ELR (cell line): Measurements from ENCODE around the gene GNG3.
"Not testable (repeated sequence)": the region's sequence is repeated elsewhere in the genome, so short reads cannot be mapped to it uniquely, and the experiment has no call there.

Source experiments
- DNase-seq: peaks from one replicate; pipeline ENCODE4 v3.0.0-alpha.2; 2015; ENCODE audit warnings: low read depth

Gene GNG3

DNA sequence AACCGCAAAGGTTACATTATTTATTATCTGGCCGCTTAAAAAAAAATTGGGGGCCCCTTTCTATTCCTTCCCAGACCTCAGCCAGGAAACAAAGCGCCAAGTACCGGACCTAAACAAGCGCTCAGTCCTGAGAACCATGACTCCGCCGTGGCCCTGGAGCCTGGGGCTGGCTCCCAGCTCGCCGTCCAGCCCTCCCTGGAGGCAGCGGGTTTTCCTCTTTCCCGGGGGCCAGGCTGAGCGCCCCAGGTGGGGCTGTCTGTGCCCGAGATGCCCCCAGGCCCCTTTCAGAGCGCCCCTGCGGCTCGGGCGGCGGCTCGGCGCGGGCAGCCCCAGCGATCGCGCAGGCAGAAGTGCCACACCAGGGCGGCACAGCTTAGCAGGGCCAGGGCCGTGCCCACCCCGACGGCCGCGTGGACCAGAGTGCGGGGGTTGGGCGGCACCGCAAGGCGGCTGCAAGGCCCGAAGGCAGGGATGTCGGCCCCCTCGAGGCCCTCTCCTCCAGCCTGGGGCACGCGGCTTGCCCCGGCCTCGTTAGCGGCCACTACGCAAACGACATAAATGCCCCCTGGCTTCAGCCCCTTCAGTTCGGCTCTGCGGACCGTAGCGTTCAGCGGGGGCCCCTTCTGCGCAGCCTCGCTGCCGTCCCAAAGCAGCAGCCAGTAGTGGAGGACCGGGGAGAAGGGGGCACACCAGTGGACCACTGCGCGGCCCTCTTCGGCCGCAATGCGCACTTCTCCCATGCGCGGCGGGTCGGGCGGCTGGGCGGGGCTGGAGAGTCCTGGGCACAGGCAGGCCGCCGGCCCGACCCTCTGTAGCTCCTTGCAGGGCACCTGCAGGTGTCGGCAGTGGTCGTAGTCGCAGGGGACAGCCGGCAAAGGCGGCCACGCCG is 19.7 kb upstream of the GNG3 start:
- no peak for DNase-seq

DNA sequence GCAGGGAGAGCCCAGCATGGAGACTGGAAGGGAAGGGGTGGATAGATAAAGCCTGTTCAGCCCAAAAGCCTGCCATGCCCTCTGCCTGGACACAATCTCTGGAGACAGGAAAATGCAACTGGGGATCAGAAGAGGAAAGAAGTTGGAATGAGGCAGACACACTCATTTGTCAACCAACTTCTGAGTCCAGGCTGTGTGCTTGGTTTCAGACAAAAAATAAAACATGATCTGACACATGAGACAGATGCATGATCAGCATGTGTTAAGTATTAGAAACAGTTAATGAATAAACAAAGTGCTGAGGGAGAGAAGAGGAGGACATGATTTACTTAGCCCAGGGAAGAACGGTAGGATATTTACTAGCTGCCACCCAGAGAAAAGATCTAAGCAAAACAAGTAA is 19.0 kb upstream of the GNG3 start:
- DNase-seq, result no peak

DNA sequence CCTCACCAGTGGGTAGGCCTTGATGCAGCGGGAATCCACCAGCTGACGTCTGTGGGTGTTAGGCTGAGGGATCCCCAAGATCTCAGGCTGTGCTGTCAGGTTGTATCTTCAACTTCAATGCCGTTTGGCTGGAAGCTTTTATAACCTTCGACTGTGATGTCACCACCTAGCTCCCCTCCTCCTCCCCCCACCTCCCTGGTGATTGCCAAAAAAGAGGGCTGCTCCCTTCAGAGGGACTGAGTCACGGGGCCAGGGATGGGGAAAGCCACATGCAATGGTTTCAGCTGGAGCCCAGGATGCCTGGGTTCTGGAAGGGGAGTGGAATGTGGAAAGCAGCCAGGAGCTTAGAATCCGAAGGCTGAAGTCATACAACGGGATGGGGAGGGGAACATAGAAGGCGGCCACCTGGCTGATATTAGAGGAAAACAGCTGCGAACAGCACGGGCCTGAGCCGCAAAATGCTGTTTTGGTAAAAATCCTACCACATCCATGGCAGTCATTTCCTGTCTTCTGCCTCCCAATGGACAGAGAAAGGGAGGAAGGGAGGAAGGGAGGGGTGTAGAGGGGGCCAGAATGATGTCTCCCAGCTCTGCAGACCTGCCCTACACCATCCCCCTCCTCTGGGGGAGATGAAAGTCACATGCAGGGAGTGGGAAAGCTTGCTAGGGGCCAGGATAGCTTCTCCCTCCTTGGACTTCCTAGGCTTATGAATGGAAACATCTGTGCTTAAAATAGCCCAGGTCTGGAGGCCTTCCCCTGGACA is 17.9 kb upstream of the GNG3 start, which contains the start of gene LRRN4CL:
Gene LRRN4CL, minus strand, starts transcription at position 110 of the 763 bp plus-strand sequence. CDS start 1,022 bp downstream, outside the sequence.
- peak; percentile 70 for DNase-seq

DNA sequence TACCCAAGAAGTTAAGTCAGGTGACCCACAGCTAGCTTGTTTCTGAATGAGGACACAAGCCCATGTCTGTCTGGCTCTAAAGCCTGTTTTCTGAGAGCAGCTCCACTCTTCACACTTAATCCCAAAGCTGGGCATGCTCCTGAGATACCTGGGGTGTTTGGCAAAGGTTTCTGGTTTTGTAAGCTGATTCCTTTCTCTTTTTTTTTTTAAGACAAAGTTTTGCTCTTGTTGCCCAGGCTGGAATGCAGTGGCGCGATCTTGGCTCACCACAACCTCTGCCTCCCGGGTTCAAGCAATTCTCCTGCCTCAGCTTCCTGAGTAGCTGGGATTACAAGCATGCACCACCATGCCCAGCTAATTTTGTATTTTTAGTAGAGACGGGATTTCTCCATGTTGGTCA is 13.9 kb upstream of the GNG3 start:
- DNase-seq, result not testable (repeated sequence)

DNA sequence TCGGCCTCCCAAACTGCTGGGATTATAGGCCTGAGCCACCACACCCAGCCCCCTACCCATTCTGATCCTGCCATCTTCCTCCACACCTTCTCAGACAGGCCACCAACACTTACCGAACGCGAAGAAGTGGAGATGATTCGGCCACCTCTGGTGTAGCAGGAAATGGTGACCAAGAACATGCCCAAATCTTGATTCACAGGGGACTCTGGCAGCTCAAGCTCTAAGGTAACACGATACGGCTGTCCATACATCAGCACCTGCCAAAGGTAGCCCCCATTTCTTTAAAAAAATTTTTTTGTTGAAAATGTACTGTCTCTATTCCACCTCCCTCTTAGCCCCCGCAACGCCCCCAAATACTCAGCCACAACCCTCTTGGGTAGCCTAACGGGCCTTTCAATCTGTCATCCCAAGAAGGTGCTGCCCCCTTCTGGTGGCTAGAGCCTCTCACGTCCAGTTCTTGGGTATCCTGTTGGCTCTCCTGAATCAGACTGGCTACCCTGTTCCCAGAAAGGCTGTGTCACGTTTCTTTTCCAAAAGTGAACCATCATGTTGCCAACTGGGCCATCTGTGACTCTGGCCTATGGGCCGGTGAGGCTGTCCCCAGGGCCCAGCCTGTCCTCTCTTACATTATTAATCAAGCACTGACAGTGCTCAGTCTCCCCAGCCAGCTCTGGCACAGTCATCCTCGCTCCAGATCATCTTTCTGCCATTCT is 12.9 kb upstream of the GNG3 start:
- peak; percentile 83 for DNase-seq

DNA sequence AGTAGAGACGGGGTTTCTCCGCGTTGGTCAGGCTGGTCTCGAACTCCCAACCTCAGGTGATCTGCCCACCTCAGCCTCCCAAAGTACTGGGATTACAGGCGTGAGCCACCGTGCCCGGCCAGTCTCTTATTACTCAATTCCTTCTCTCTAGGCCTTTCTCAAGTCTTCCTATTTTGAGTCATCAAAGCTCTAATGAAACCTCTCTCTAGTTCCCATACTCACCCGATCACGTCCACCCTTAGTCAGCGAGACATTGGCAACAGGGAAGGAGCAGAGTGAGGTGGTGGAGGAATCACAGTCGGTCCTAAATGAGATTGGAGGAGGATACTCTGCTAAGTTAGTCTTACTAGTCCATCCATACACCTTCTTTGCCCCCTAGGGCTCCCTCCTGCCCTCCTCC is 5.2 kb upstream of the GNG3 start:
- peak; percentile 39 for DNase-seq

DNA sequence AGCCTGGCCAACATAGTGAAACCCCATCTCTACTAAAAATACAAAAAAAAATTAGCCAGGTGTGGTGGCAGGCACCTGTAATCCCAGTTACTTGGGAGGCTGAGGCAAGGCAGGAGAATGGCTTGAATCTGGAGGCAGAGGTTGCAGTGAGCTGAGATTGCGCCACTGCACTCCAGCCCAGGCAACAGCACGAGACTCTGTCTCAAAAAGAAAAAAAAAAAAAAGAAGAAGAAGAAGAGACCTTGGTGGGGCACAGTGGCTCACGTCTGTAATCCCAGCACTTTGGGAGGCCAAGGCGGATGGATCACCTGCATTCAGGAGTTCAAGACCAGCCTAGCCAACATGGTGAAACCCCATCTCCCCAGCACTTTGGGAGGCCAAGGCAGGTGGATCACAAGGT is 3.6 kb upstream of the GNG3 start:
- DNase-seq, result not testable (repeated sequence)

DNA sequence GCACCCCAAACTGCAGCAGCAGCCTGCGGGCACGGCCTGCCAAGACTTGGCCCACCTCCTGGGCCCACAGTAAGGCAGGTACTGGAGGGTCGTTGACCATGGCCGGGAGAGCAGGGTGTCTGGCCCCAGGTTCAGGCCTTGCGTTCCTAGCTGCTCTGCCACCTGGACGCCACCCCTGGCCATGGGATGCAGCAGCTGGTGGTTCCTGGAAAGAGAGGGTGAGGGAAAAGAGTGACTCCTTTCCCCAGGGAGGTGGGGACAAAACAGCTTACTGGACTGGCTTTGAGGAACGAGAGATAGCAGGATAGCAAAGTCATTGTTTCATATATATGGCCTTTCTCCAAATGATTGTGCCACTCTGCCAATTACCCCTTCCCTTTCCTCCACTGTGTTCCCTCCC is 2.1 kb upstream of the GNG3 start:
- DNase-seq, result no peak

DNA sequence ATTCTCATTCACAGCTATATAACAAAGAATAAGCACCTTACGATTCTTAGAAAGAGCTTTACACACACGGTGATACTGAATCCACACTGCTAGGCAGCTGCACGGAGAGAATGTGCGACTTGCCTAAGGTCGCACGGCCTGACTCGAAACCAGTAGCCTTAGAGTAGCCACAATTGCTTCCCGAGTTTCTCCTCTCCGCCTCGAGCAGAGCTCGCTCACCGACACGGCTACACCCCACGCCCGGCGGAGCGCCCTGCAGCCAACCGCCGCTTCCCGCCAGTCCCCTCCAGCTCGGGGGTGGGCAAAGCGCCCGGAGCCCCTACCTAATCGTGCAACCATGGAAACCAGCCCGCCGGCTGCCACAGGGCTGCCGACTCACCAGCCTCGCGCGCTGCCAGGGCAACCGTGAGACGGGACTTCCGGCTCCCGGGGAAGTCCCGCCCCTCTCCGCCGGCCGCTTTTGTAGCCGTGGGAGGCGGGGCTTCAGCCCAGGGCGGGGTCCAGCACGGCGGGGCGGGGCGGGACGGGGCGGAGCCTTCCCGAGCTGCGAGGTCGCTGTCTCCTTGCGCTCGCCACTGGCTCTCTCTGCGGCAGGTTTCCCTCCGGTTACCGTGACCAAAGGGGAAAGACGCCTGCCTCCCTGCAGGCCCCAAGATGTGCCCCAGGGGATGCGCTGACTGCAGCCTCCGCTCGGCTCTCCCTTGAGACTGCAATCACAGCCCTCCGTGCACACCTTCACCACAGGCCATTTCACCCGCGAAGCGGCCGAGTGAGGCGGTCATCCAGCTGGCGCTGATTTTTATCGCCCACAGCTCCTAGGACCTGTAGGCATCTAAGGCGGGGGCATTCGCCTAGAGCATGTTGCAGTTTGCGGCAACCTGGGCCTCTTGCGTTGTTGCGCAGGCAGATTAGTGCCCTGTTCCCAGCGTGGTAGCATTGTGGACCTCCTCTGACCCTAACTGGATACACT is 1.3 kb upstream of the GNG3 start:
- peak; percentile 96 for DNase-seq

DNA sequence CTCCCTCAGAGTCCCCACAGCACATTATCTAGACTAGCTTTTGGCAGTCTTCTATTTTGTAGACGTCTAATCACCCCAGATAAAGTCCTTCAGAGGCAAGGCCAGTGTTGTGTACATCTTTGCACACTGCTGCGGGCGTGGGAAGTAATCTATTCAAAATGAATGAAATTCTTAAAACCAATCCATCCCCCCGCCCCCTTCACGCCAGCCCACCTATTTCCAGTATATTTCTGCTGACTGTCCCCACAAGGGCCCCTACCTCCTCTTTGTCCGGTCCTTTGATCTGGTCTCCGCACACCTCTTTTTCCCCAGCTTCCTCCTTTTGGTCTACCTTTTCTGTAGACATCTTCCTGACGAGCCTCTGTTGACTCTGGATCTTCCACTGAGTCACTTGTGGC is 627 bp upstream of the GNG3 start:
- no peak for DNase-seq

DNA sequence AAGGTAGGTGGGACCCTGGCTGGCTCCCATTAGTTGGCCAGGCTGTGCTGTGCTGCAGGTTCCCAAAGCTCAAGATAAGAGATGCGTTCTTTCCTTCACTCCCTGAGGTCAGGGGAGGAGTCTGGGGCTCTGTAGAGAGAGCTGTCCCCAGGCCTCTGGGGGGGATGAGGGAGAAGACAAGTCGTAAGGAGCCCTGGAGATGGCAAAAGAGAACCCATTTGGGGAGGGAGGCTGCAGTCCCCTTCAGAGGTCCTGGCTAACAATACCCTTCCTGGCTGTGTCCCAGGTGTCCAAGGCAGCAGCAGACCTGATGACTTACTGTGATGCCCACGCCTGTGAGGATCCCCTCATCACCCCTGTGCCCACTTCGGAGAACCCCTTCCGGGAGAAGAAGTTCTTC is 916 bp downstream of the GNG3 start:
- DNase-seq, result no peak

DNA sequence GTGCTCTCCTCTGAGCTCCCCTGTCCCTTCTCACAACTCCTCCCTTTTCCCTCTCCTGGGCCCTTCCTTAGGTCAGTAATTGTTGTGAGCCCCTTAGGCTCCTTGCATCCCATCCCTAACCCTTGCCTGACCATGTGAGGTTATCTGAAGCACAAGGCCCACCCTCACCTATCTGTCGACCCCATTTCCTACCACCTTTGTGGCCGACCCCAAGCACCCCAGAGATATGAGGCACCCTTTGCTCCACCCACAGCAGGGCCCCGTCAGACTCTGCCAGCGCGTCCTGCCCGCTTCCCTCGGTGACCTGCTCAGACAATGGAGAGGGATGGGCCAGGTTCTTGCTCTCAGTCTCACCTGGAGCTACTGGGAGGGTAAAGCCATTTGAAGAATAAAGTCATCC is 1.3 kb downstream of the GNG3 start:
- DNase-seq, result no peak

DNA sequence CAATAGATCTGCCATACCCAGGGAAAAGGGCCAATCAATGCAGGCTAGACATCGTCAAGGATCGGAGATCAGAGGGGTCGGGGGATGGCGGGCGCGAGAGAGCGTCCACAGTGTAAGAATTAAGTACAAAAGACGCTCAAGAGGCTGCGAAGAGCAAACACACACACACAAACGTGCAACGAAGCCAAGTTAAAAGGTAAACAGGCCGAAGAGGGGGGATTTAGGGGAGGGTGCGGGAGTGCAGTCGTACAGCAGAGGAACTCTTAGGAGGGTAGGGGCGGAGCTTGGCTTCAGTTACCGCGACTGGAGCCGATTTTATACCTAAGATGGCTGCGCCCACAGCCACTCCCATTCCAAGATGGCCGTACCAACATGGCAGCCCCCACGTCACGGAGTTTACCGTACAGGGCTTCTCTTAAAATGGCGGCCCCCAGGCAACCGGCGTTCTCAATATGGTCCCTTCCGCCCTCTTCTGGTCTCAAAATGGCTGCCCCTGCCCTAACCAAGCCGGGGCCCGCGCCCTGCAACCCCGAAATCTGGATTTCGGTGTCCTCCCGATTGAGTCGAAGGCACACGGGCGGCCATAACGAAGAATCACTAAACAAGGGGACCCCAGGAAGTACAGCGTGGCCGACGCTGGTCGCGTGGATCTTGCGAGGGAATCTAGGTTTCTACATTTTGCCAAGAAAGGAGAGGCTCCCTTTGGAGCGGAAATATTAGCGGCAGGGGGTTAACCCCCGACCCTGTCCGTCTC is 1.9 kb downstream of the GNG3 start:
- DNase-seq, result peak; percentile 99

DNA sequence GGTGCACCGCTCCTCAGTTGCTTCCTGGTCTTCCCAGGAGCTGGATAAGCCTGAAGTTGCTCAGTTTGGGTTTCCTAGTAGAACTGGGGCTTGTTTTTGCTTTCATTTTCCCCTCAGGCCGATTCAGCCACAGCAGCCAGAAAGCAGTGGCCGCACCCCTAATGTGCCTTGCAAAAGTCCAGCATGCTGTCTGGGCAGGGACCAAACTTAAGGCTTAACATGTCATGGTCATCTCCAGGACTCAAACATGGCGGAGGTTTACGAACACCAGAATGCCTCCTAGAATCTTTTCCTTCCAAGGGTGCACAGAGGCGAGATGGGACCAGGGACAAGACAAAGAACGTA is 2.5 kb downstream of the GNG3 start:
- DNase-seq, result peak; percentile 58

DNA sequence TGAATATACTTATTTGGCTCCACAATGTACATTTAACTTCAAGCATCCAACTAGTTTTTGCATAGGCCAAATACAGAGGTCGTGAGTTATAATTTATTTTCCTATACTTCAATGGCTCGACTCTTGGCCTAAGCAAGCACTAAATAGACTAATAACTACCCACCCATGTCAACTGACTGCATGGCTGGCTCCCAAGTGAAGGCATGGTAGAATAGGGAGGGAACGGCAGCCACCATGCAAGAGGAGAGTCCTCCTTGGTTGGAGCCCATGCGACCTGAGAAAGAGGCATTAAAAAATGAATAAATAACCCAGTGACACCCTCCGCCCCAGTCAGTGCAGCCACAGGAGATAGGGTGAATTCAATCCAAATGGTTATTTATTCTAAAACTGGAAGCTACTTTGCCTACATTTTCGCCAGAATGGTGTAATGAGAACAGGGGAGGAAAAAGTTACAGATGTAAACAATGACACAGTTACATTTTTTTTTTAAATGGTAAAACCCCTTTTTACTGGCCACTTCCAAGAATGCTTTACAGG is 4.9 kb downstream of the GNG3 start:
- DNase-seq, result no peak

DNA sequence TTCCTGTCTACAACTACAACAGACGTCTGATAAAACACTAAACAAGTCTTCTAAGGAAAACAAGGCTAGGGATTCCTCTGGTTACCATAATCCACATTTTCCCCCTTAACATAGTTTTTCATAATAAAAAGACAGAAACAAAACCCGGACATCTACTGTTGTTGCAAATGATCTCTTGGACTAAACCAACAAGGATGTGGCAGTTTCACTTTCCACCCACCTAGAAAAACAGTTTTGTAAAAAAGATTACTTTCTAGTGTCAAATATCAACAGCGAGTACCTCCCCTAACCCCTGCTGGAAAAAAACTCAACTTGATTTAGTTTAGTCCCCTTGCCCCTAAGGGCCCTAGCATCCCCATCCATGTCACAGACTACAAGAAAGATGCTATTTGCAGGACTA is 5.4 kb downstream of the GNG3 start:
- no peak for DNase-seq

DNA sequence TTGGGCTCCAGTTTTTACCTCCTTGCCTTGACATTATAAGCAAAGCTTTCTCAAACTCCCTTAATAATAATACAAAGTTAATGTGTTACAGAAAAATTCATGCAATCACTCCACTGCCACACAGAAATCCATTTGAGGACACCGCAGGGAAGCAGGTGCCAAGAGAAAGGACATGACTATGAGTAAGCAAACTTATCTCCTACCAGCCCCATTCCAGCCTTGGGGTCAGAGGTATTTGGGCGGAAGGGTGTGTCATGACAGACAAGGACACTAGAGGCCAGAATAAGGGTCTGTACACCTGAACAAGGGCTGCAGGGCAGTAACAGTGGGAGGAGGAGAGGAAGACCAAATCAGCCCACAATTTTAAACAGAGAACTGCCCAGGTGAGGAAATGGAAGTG is 5.9 kb downstream of the GNG3 start:
- no peak for DNase-seq

DNA sequence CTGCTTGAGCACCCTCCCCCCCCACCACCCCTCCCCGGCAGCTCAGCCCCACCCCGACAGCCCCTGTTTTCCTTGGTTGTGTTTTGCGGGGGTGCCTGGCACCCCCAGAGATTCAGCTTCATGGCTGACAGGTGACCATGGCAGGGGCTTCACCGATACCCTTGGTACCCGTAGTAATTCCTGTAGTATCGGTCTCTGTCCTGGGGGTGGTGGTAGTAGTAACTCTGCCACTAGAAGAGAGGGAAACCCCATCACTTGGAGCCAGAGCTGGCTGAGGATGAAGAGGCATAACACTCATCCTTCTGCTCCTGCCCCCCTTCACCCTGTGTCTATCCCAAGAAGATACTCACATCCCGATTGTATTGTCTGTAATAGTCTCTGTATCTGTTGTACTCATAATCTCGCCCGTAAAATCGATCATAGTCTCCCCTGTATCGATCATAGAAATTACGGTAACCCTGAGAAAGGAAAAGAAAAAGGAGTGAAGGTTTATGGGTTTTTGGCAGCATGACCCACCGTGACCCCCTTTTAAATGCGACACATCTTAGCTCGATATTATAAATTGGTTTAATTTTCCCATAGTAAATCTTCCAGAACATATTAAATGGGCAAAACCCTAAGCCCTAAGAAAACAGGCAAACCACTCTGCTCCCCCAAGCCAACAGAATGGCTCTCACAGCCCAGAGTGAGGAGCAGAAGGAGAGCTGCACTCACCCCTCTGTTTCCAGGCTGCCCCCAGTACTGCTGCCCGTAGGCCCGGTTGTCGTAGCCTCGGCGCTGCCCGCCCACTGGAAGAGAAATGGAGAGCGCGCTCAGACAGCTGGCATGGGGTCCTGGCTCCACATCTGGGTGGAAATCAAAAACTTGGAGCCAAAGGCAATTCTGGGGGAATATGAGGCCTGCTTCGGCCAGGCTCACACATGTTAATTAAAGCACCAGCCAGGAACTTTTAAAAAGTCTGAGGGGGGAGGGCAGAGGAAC is 8.0 kb downstream of the GNG3 start:
- no peak for DNase-seq

DNA sequence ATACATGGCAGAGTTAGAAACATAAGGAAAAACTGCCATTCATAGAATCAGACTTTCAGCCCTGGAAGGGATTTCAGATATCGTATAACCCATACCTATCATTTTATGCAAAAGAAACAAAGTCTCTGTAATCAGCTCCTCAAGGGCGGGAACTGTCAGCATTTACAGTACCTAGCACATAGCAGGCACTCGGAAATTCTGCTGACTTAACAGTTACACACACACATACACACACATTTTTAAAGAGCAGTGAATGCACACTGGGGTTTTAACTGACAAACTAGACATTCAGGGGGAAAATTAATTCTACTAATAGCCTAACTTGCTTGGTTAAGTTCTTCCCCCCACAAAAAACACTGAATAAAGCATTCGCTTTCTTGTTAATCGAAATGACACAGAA is 8.7 kb downstream of the GNG3 start:
- DNase-seq, result no peak
